H9 (cell line): ENCODE measurements around the gene NUP188. TPM values are rescaled to one million over a fixed set of nuclear protein-coding genes. Genes with fewer than 3 reads are reported as not detected.
A peak's percentile ranks its signal among the peaks of the same experiment; 100 is the strongest.

ENCODE experiments used
- DNase-seq: peaks from one replicate; pipeline ENCODE4 v3.0.0-alpha.2; 2017
- H2AFZ ChIP-seq: one replicate; pipeline ENCODE4 v1.6.1; 2013; ENCODE audit warnings: mild to moderate bottlenecking, low read length, control low read depth, moderate library complexity
- H2AK5ac ChIP-seq: 2 replicates; pipeline ENCODE4 v1.6.1; 2013; ENCODE audit warnings: low read length, control low read depth, mixed read lengths; ENCODE audit not compliant: insufficient read length
- H2BK120ac ChIP-seq: one replicate; pipeline ENCODE4 v1.6.1; 2013; ENCODE audit warnings: low read depth, mild to moderate bottlenecking, low read length, control low read depth, inconsistent platforms; ENCODE audit not compliant: poor library complexity, severe bottlenecking
- H2BK12ac ChIP-seq: 2 replicates; pipeline ENCODE4 v1.6.1; 2013; ENCODE audit warnings: low read length, control low read depth, mixed read lengths, low read depth; ENCODE audit not compliant: insufficient read length
- H2BK15ac ChIP-seq: 2 replicates; pipeline ENCODE4 v1.6.1; 2013; ENCODE audit warnings: low read depth, low read length, control low read depth
- H2BK20ac ChIP-seq: one replicate; pipeline ENCODE4 v1.6.1; 2013; ENCODE audit warnings: low read depth, mild to moderate bottlenecking, low read length, control low read depth, inconsistent platforms; ENCODE audit not compliant: poor library complexity, severe bottlenecking
- H2BK5ac ChIP-seq: 2 replicates; pipeline ENCODE4 v1.6.1; 2013; ENCODE audit warnings: low read length, control low read depth, mixed read lengths; ENCODE audit not compliant: insufficient read length
- H3K14ac ChIP-seq: 2 replicates; pipeline ENCODE4 v1.6.1; 2013; ENCODE audit warnings: low read length, control low read depth; ENCODE audit not compliant: insufficient read depth
- H3K18ac ChIP-seq: 2 replicates; pipeline ENCODE4 v1.6.1; 2013; ENCODE audit warnings: low read depth, mild to moderate bottlenecking, mixed read lengths, low read length, control low read depth; ENCODE audit not compliant: insufficient read length
- H3K23ac ChIP-seq: 2 replicates; pipeline ENCODE4 v1.6.1; 2013; ENCODE audit warnings: low read length, control low read depth, mixed read lengths, low read depth; ENCODE audit not compliant: insufficient read length
- H3K23me2 ChIP-seq: 2 replicates; pipeline ENCODE4 v1.6.1; 2013; ENCODE audit warnings: low read depth, mild to moderate bottlenecking, mixed read lengths, low read length, control low read depth; ENCODE audit not compliant: insufficient read length, poor library complexity, severe bottlenecking
- H3K27ac ChIP-seq: 2 replicates; pipeline ENCODE4 v1.5.1; 2013; ENCODE audit warnings: low read length, control low read depth, mixed read lengths, low read depth; ENCODE audit not compliant: insufficient read length
- H3K27me3 ChIP-seq: 2 replicates; pipeline ENCODE4 v1.6.1; 2013; ENCODE audit warnings: low read length, control low read depth, inconsistent platforms; ENCODE audit not compliant: insufficient read depth
- H3K4ac ChIP-seq: 2 replicates; pipeline ENCODE4 v1.6.1; 2013; ENCODE audit warnings: low read depth, mild to moderate bottlenecking, control low read depth, inconsistent platforms, low read length, moderate library complexity
- H3K4me1 ChIP-seq: 2 replicates; pipeline ENCODE4 v1.6.1; 2013; ENCODE audit warnings: low read length, control low read depth, inconsistent platforms; ENCODE audit not compliant: insufficient read depth
- H3K4me2 ChIP-seq: 2 replicates; pipeline ENCODE4 v1.6.1; 2013; ENCODE audit warnings: low read length, control low read depth, mixed read lengths; ENCODE audit not compliant: insufficient read length, insufficient read depth
- H3K56ac ChIP-seq: 2 replicates; pipeline ENCODE4 v1.6.1; 2013; ENCODE audit warnings: low read depth, mild to moderate bottlenecking, mixed read lengths, low read length, control low read depth; ENCODE audit not compliant: insufficient read length
- H3K79me1 ChIP-seq: 2 replicates; pipeline ENCODE4 v1.6.1; 2013; ENCODE audit warnings: low read depth, mild to moderate bottlenecking, moderate library complexity, low read length, control low read depth, inconsistent platforms; ENCODE audit not compliant: insufficient read depth, poor library complexity, severe bottlenecking
- H3K79me2 ChIP-seq: 2 replicates; pipeline ENCODE4 v1.6.1; 2013; ENCODE audit warnings: low read length, control low read depth, inconsistent platforms; ENCODE audit not compliant: insufficient read depth
- H3K9ac ChIP-seq: 2 replicates; pipeline ENCODE4 v1.6.1; 2013; ENCODE audit warnings: low read length, control low read depth, mixed read lengths; ENCODE audit not compliant: insufficient read length; ENCODE audit errors: extremely low read depth
- H3K9me3 ChIP-seq: one replicate; pipeline ENCODE4 v1.6.1; 2013; ENCODE audit warnings: low read depth, low read length, inconsistent platforms; ENCODE audit not compliant: control insufficient read depth
- H3T11ph ChIP-seq: one replicate; pipeline ENCODE4 v1.6.1; 2013; ENCODE audit warnings: mild to moderate bottlenecking, low read length, control low read depth, inconsistent platforms
- H4K20me1 ChIP-seq: one replicate; pipeline ENCODE4 v1.6.1; 2013; ENCODE audit not compliant: control insufficient read depth, insufficient read length, insufficient read depth
- H4K5ac ChIP-seq: 2 replicates; pipeline ENCODE4 v1.6.1; 2013; ENCODE audit warnings: low read depth, mild to moderate bottlenecking, mixed read lengths, low read length, control low read depth; ENCODE audit not compliant: insufficient read length
- H4K8ac ChIP-seq: replicated peaks from 2 replicates; pipeline ENCODE4 v1.6.1; 2013; ENCODE audit warnings: low read length, control low read depth, mixed read lengths, low read depth; ENCODE audit not compliant: insufficient read length
- H4K91ac ChIP-seq: 2 replicates; pipeline ENCODE4 v1.6.1; 2013; ENCODE audit warnings: low read depth, mild to moderate bottlenecking, moderate library complexity, mixed read lengths, low read length, control low read depth; ENCODE audit not compliant: insufficient read length
- H3K27ac Mint-ChIP-seq, 3 experiments: 2 replicates in 2 of 3; 3 replicates in 1 of 3; pipeline ENCODE4 v1.8.0; 2020 to 2021; ENCODE audit warnings: mixed read lengths in 3 of 3, mild to moderate bottlenecking in 1 of 3, moderate library complexity in 1 of 3
- H3K27me3 Mint-ChIP-seq: 2 replicates; pipeline ENCODE4 v1.8.0; 2021; ENCODE audit warnings: low read depth, mild to moderate bottlenecking, moderate library complexity, mixed read lengths
- H3K36me3 Mint-ChIP-seq, 3 experiments: 2 replicates in 2 of 3; 3 replicates in 1 of 3; pipeline ENCODE4 v1.8.0; 2020 to 2021; ENCODE audit warnings: low read depth in 3 of 3, mixed read lengths in 3 of 3; ENCODE audit not compliant: insufficient read depth in 1 of 3
- H3K4me1 Mint-ChIP-seq, 2 experiments: 2 replicates each; pipeline ENCODE4 v1.8.0; 2020; ENCODE audit warnings: mixed read lengths in 2 of 2
- H3K4me3 Mint-ChIP-seq, 2 experiments: 2 replicates in 1 of 2; 3 replicates in 1 of 2; pipeline ENCODE4 v1.8.0; 2020 to 2021; ENCODE audit warnings: mild to moderate bottlenecking in 2 of 2, mixed read lengths in 2 of 2, moderate library complexity in 1 of 2
- H3K9me3 Mint-ChIP-seq, 2 experiments: 2 replicates in 1 of 2; 3 replicates in 1 of 2; pipeline ENCODE4 v1.8.0; 2020; ENCODE audit warnings: mild to moderate bottlenecking in 2 of 2, mixed read lengths in 2 of 2, moderate library complexity in 1 of 2
- CTCF ChIP-seq: fragments of 200-600 bp; sonication (generic); conservative IDR thresholded peaks from 3 replicates; pipeline ENCODE4 v1.8.0; 2021; ENCODE audit warnings: antibody characterized with exemption, mild to moderate bottlenecking
- WGBS: extraction: QIAGEN DNeasy Blood & Tissue Kit; methylation state at CpG from one replicate; pipeline ENCODE4 v1.1.7; 2013; ENCODE audit warnings: missing lambda C conversion rate, low lambda C conversion rate, mixed read lengths; ENCODE audit not compliant: insufficient read length; ENCODE audit errors: extremely low coverage; 5-methylcytosine and 5-hydroxymethylcytosine counted together
- total RNA-seq: library from RNA; stranded (reverse); gene quantifications from 2 replicates; pipeline ENCODE4 v1.2.1, GENCODE V29; 2021

The NUP188 gene
- total RNA-seq, 1 experiment from 2014 or later, result 101 TPM

- no peak overlapping the region for H3K18ac ChIP-seq
- H3K9me3 ChIP-seq, result no peaks in the 10 kb centered on the region
- H3K14ac ChIP-seq, result no peak overlapping the region
- TF ChIP-seq CTCF, result no peak
- no peak overlapping the region for H2BK5ac ChIP-seq
- H3K4me1 ChIP-seq, result peaks cover 5% of the 10 kb centered on the region; the same call in 1 of the 2 replicates
- H3K79me1 ChIP-seq, result peaks cover 7% of the 10 kb centered on the region
- peaks cover 32 to 33% of the 10 kb centered on the region in 2 experiments for H3K4me1 Mint-ChIP-seq
- H3K27ac ChIP-seq, result no peak overlapping the region
- no peak overlapping the region for H3K9ac ChIP-seq
- no peak overlapping the region for H4K5ac ChIP-seq
- no peak overlapping the region for H3K4me2 ChIP-seq
- no peak overlapping the region for H3K4me3 Mint-ChIP-seq
- H3T11ph ChIP-seq, result no peak overlapping the region
- no peak overlapping the region for H2BK12ac ChIP-seq
- no peak overlapping the region for H2AK5ac ChIP-seq
- H3K36me3 Mint-ChIP-seq, result peaks cover 36 to 75% (median 53%) of the 10 kb centered on the region in 3 experiments
- H4K8ac ChIP-seq, result no peak overlapping the region
- H3K79me2 ChIP-seq, result peaks cover 2% of the 10 kb centered on the region; the same call in 1 of the 2 replicates
- no peaks in the 10 kb centered on the region for H3K23me2 ChIP-seq
- no peaks in the 10 kb centered on the region for H3K27me3 ChIP-seq
- H3K4ac ChIP-seq, result no peak overlapping the region
- no peak overlapping the region for H3K56ac ChIP-seq
- no peak overlapping the region for H2BK20ac ChIP-seq
- H4K20me1 ChIP-seq, result peaks cover 3% of the 10 kb centered on the region
- no peak overlapping the region for H2AFZ ChIP-seq
- peak overlapping the region in 2 of 3 experiments; percentile 67 to 94; a peak in 1 of 7 replicates for H3K27ac Mint-ChIP-seq
- WGBS, result no CpG with 5 or more reads among the region's 23 CpGs
- no peak overlapping the region for H3K23ac ChIP-seq
- no peaks in the 10 kb centered on the region for H3K27me3 Mint-ChIP-seq
- H2BK15ac ChIP-seq, result no peak overlapping the region
- no peaks in the 10 kb centered on the region for H3K9me3 Mint-ChIP-seq
- DNase-seq, result no peak
- no peak overlapping the region for H2BK120ac ChIP-seq
- H4K91ac ChIP-seq, result no peak overlapping the region
Observed at GRCh38 chr9:128913995-128914772, 33.3 kb upstream of the NUP188 start.
